Activated T-helper 2 cell treated with anti-CD3 and anti-CD28 coated beads, Interferon-gamma antibody, Interleukin-2, Interleukin-4, amounts not matched to agents 10 μg/mL and 5 μg/mL and 100 μg/mL, durations not matched to agents 14 hours and 24 hours and 36 hours (primary cell): ENCODE results near the gene SLC6A6. TPM values are rescaled to one million over a fixed set of nuclear protein-coding genes. Genes with fewer than 3 reads are reported as not detected.

Experiments
- DNase-seq: peaks from one replicate; pipeline ENCODE4 v3.0.0; 2021; ENCODE audit warnings: low spot score
- H3K27ac Mint-ChIP-seq: one replicate; pipeline ENCODE4 v1.8.0; 2021; ENCODE audit warnings: mixed read lengths
- H3K27me3 Mint-ChIP-seq: one replicate; pipeline ENCODE4 v1.8.0; 2021; ENCODE audit warnings: low read depth, mixed read lengths
- H3K36me3 Mint-ChIP-seq: one replicate; pipeline ENCODE4 v1.8.0; 2021; ENCODE audit warnings: low read depth, mixed read lengths
- H3K4me1 Mint-ChIP-seq: one replicate; pipeline ENCODE4 v1.8.0; 2021; ENCODE audit warnings: low read depth, mixed read lengths
- H3K4me3 Mint-ChIP-seq: one replicate; pipeline ENCODE4 v1.8.0; 2021; ENCODE audit warnings: low read depth, mild to moderate bottlenecking, moderate library complexity, mixed read lengths
- H3K9me3 Mint-ChIP-seq: one replicate; pipeline ENCODE4 v1.8.0; 2021; ENCODE audit warnings: mixed read lengths
- intact Hi-C: fragments of 100-400 bp; cut with micrococcal nuclease; formaldehyde crosslinking; loops from one replicate; pipeline ENCODE4 v1.15.1; 2023
- total RNA-seq: library from RNA; stranded (reverse); gene quantifications from 2 replicates; pipeline ENCODE4 v1.2.3, GENCODE V29; 2022

The SLC6A6 gene
- total RNA-seq, 1 donor from 2014 or later, result 55.8 TPM

- Mint-ChIP-seq H3K36me3 (no peaks in the 10 kb centered on the region), H3K27ac (no peak overlapping the region), H3K4me1 (no peaks in the 10 kb centered on the region), H3K9me3 (peaks cover 22% of the 10 kb centered on the region), H3K4me3 (no peak overlapping the region), H3K27me3 (no peaks in the 10 kb centered on the region)
- intact Hi-C loops, result no loop called here
- DNase-seq, result no peak
These were observed 103.5 kb downstream of the SLC6A6 start for GRCh38 chr3:14505803-14506500.

DNA sequence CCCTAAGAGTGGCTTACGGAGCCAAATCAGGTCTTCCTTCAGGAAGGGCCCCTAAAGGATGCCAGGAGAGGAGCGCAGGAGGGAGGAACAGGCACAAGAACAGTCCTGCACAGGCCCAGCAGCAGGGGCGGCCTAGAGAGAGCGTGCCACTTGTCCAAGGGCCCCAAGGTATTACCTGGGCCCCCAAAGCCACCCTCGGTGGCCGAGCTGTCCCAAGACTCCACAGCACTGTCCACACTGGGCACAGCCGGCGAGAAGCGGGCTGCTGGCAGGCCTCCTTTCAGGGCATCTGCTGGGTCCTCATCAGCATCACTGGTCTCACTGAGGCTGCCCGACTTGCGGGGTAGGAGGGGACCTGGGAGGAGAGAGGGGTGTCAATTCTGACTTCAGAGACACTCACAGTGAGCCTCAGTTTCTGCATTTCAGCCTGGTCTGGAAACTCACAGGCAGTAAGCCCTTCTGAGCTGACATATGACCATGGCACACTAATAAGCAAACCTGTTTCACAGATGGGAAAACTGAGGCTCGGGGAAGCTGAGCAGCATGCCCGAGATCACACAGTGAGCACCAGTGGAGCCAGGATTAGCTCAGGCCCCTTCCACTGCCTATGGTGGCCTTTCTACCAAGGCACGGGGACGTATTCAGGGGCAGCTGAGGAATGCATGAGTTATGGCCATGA, 104.4 kb downstream of the SLC6A6 start:
- no peaks in the 10 kb centered on the region for H3K4me1 Mint-ChIP-seq
- intact Hi-C loops, result no loop called here

DNA sequence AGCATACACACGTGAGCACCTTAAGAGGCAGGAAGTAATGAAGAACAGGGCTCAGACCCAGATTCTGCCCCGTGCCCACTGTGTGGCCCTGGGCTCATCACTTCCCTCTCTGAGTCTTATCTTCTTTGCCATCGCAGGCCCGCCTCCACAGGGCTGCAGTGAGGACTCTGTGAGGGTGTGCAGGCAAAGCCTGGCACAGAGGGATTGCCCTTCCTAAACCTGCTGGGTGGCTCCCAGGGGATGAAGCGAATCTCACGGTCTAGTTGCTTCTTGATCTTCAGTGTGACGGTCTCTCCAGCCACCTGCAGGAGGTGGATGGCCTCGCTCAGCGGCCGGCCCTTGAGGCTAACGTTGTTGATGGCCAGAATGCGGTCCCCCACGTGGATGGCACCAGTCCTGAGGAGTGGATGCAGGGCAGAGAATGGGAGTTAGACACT, 104.9 kb downstream of the SLC6A6 start:
- H3K27ac Mint-ChIP-seq, result no peak overlapping the region
- no peak overlapping the region for H3K4me3 Mint-ChIP-seq
- H3K36me3 Mint-ChIP-seq, result no peaks in the 10 kb centered on the region
- no peak for DNase-seq
- intact Hi-C loops, result no loop called here
- H3K27me3 Mint-ChIP-seq, result no peaks in the 10 kb centered on the region
- no peaks in the 10 kb centered on the region for H3K4me1 Mint-ChIP-seq
- peaks cover 10% of the 10 kb centered on the region for H3K9me3 Mint-ChIP-seq

More for the DNA sequence above, 104.4 kb downstream of the SLC6A6 start:
- Mint-ChIP-seq H3K9me3 (peaks cover 15% of the 10 kb centered on the region), H3K36me3 (no peaks in the 10 kb centered on the region), H3K4me3 (no peak overlapping the region), H3K27me3 (no peaks in the 10 kb centered on the region), H3K27ac (no peak overlapping the region)
- DNase-seq, result no peak

GRCh38 chr3:14507757-14508504, 105.5 kb downstream of the SLC6A6 start:
- no peaks in the 10 kb centered on the region for H3K4me1 Mint-ChIP-seq
- no peaks in the 10 kb centered on the region for H3K27me3 Mint-ChIP-seq
- intact Hi-C loops, result loop anchor here (2.0 kb wide), 3 partner anchors 41 to 413 kb away; no protein-coding TSS in a partner anchor
- no peaks in the 10 kb centered on the region for H3K36me3 Mint-ChIP-seq
- DNase-seq, result no peak
- no peak overlapping the region for H3K4me3 Mint-ChIP-seq
- H3K27ac Mint-ChIP-seq, result no peak overlapping the region
- H3K9me3 Mint-ChIP-seq, result peaks cover 4% of the 10 kb centered on the region

- no peak for DNase-seq
- no peak overlapping the region for H3K4me3 Mint-ChIP-seq
- no peak overlapping the region for H3K27ac Mint-ChIP-seq
- intact Hi-C loops, result loop anchor here (2.0 kb wide), 3 partner anchors 40 to 412 kb away; no protein-coding TSS in a partner anchor
- H3K4me1 Mint-ChIP-seq, result no peaks in the 10 kb centered on the region
- no peaks in the 10 kb centered on the region for H3K27me3 Mint-ChIP-seq
- H3K9me3 Mint-ChIP-seq, result no peaks in the 10 kb centered on the region
- H3K36me3 Mint-ChIP-seq, result no peaks in the 10 kb centered on the region
These were observed 106.1 kb downstream of the SLC6A6 start for GRCh38 chr3:14508505-14508819.

GRCh38 chr3:14508966-14509795, 106.8 kb downstream of the SLC6A6 start:
- intact Hi-C loops, result loop anchor here (2.0 kb wide), 3 partner anchors 40 to 412 kb away; no protein-coding TSS in a partner anchor
- Mint-ChIP-seq H3K36me3 (no peaks in the 10 kb centered on the region), H3K4me1 (no peaks in the 10 kb centered on the region), H3K27me3 (no peaks in the 10 kb centered on the region), H3K9me3 (no peaks in the 10 kb centered on the region), H3K4me3 (no peak overlapping the region), H3K27ac (no peak overlapping the region)
- DNase-seq, result peak; percentile 49

DNA sequence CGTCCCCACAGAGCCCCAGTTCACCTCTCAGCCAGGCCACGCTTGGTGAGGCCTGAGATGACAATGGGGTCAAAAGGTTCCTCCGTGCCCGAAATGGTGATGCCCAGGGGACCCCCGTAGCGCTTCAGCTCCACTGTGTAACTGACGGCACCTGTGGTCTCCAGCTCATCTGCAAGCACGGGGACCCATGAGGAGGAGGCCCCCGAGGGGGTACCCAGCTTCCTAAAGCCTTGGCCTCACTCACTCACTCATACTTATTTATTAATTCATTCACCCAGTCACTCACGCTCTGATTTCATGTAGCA, 107.3 kb downstream of the SLC6A6 start:
- Mint-ChIP-seq H3K27me3 (no peaks in the 10 kb centered on the region), H3K9me3 (no peaks in the 10 kb centered on the region), H3K27ac (no peak overlapping the region), H3K4me1 (no peaks in the 10 kb centered on the region), H3K4me3 (no peak overlapping the region), H3K36me3 (no peaks in the 10 kb centered on the region)
- no peak for DNase-seq
- intact Hi-C loops, result loop anchor here (2.0 kb wide), 3 partner anchors 39 to 411 kb away; no protein-coding TSS in a partner anchor

GRCh38 chr3:14510838-14511622, 108.6 kb downstream of the SLC6A6 start:
- Mint-ChIP-seq H3K4me3 (no peak overlapping the region), H3K27me3 (no peaks in the 10 kb centered on the region), H3K36me3 (no peaks in the 10 kb centered on the region), H3K9me3 (no peaks in the 10 kb centered on the region), H3K4me1 (no peaks in the 10 kb centered on the region), H3K27ac (no peak overlapping the region)
- DNase-seq, result no peak
- intact Hi-C loops, result no loop called here

- DNase-seq, result no peak
- Mint-ChIP-seq H3K27ac (no peak overlapping the region), H3K36me3 (no peaks in the 10 kb centered on the region), H3K4me1 (no peaks in the 10 kb centered on the region), H3K9me3 (no peaks in the 10 kb centered on the region), H3K27me3 (no peaks in the 10 kb centered on the region), H3K4me3 (no peak overlapping the region)
- intact Hi-C loops, result no loop called here
These were observed 109.3 kb downstream of the SLC6A6 start for GRCh38 chr3:14511623-14512280.

DNA sequence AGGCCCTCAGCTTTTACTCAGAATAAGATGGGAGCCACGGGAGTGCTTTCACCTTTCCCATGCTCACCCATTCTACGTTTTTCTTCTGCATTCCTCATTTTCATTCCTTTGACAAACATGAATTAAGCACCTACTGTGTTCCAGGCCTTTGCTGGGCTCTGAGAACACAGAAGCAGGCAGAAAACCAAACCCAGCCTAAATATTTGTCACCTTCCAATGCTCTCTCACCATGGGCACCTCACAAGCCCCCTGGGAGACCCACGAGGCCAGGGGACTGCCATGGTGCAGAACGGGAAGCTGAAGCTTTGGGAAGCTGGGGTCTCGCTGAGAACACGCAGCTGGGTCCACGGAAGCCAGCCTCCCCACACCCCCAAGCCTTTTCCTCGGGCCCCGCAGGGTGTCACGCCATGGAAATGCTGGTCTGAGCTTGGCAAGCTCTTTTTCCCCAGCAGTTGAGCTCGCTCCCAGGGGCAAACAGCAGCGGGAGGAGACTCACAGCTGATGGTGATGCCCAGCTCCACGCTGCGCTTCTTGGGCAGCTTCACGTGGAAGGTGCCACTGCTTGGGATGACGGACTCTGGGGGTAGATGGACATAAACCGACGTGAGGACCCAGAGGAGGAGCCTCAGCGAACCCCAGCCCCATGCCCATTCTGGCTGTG, 110.0 kb downstream of the SLC6A6 start:
- H3K27ac Mint-ChIP-seq, result no peak overlapping the region
- intact Hi-C loops, result no loop called here
- H3K9me3 Mint-ChIP-seq, result no peaks in the 10 kb centered on the region
- no peaks in the 10 kb centered on the region for H3K27me3 Mint-ChIP-seq
- no peak for DNase-seq
- no peaks in the 10 kb centered on the region for H3K36me3 Mint-ChIP-seq
- no peak overlapping the region for H3K4me3 Mint-ChIP-seq
- H3K4me1 Mint-ChIP-seq, result no peaks in the 10 kb centered on the region

DNA sequence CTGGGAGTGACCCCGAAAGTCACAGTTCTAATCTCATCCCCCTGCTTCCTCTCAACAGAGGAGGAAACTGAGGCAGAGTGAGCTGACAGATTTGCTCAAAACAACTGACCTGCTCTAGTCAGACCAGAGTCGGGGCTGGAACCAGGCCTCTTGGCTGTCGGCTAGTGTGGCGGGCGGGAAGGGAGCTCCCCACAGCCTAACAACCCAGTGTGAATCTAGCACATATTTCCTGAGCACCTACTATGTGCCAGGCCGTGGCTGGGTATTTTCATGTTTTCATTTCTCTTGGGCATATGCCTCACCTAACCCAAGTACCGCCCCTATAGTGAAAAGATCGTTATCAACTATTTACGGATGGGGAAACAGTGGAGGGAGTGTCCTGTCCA, 110.5 kb downstream of the SLC6A6 start:
- intact Hi-C loops, result no loop called here
- Mint-ChIP-seq H3K4me3 (no peak overlapping the region), H3K27ac (no peak overlapping the region), H3K27me3 (no peaks in the 10 kb centered on the region), H3K9me3 (no peaks in the 10 kb centered on the region), H3K4me1 (no peaks in the 10 kb centered on the region), H3K36me3 (no peaks in the 10 kb centered on the region)
- DNase-seq, result no peak
